ENCODE data around the gene ABCD4.

- TF ChIP-seq, protein P1, sequence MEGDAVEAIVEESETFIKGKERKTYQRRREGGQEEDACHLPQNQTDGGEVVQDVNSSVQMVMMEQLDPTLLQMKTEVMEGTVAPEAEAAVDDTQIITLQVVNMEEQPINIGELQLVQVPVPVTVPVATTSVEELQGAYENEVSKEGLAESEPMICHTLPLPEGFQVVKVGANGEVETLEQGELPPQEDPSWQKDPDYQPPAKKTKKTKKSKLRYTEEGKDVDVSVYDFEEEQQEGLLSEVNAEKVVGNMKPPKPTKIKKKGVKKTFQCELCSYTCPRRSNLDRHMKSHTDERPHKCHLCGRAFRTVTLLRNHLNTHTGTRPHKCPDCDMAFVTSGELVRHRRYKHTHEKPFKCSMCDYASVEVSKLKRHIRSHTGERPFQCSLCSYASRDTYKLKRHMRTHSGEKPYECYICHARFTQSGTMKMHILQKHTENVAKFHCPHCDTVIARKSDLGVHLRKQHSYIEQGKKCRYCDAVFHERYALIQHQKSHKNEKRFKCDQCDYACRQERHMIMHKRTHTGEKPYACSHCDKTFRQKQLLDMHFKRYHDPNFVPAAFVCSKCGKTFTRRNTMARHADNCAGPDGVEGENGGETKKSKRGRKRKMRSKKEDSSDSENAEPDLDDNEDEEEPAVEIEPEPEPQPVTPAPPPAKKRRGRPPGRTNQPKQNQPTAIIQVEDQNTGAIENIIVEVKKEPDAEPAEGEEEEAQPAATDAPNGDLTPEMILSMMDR (conservative IDR thresholded peaks at IDR 0.05; ENCODE audit: low read length) = no peak
- TF ChIP-seq EZH2phosphoT487 (IDR thresholded peaks at IDR 0.05; ENCODE audit: borderline replicate concordance, low read depth, low read length) = no peak
Observed at GRCh38 chr14:74241652-74242017, 61.1 kb downstream of the ABCD4 start.

Data from OCI-LY7 (cell line).